Aorta (tissue), 5 donors: ENCODE measurements around the gene MILR1. TPM values are rescaled to one million over a fixed set of nuclear protein-coding genes. Genes with fewer than 3 reads are reported as not detected.
A peak's percentile ranks its signal among the peaks of the same experiment; 100 is the strongest.

Experiments used
- ATAC-seq: fragments of 200-7000 bp; cut with Tn5 transposase; one replicate; pipeline ENCODE4 v1.9.1; 2022; ENCODE audit warnings: moderate library complexity; ENCODE audit not compliant: low FRiP score
- DNase-seq, 2 donors: peaks; one replicate each; pipeline ENCODE4 v3.0.0-alpha.2; 2020
- H3K27ac ChIP-seq, 2 donors: one replicate each; pipeline ENCODE4 v1.5.1; 2013; ENCODE audit warnings: low read length in 2 of 2, mild to moderate bottlenecking in 2 of 2, moderate library complexity in 2 of 2, control low read depth in 1 of 2, inconsistent platforms in 1 of 2, low read depth in 1 of 2
- H3K27me3 ChIP-seq, 2 donors: one replicate each; pipeline ENCODE4 v1.6.1; 2013; ENCODE audit warnings: control low read depth in 1 of 2, low read length in 1 of 2, mild to moderate bottlenecking in 1 of 2, moderate library complexity in 1 of 2; ENCODE audit not compliant: insufficient read depth in 2 of 2, control insufficient read depth in 1 of 2
- H3K36me3 ChIP-seq, 2 donors: one replicate each; pipeline ENCODE4 v1.6.1; 2013; ENCODE audit warnings: control low read depth in 1 of 2, low read length in 1 of 2, mild to moderate bottlenecking in 1 of 2; ENCODE audit not compliant: insufficient read depth in 2 of 2, control insufficient read depth in 1 of 2
- H3K4me1 ChIP-seq, 2 donors: one replicate each; pipeline ENCODE4 v1.6.1; 2013; ENCODE audit warnings: low read length in 2 of 2, control low read depth in 1 of 2, mild to moderate bottlenecking in 1 of 2, moderate library complexity in 1 of 2; ENCODE audit not compliant: insufficient read depth in 2 of 2, control insufficient read depth in 1 of 2
- H3K4me3 ChIP-seq, 2 donors: one replicate each; pipeline ENCODE4 v1.5.1; 2013; ENCODE audit warnings: low read length in 2 of 2, control low read depth in 1 of 2, mild to moderate bottlenecking in 1 of 2
- H3K9me3 ChIP-seq: one replicate; pipeline ENCODE4 v1.6.1; 2013; ENCODE audit warnings: mild to moderate bottlenecking, low read length; ENCODE audit not compliant: control insufficient read depth
- WGBS, 2 donors: extraction: QIAGEN DNeasy Blood & Tissue Kit; methylation state at CpG; one replicate each; pipeline ENCODE4 v1.1.7; 2013; 5-methylcytosine and 5-hydroxymethylcytosine counted together
- intact Hi-C, 2 donors: fragments of 100-400 bp; cut with DNase I; formaldehyde crosslinking; loops; one replicate each; pipeline versions ENCODE4 v1.14.2 to v1.15.0; 2022
- long read RNA-seq, 2 donors: library from polyadenylated mRNA; unstranded; transcript quantifications; one replicate each; pipeline ENCODE4 v2.0.0, GENCODE V29; 2020 to 2021
- polyA plus RNA-seq, 2 donors: library from polyadenylated mRNA; stranded (reverse); fragments of 200-250 nt; gene quantifications; one replicate each; pipeline ENCODE4 v1.2.3, GENCODE V29; 2013
- total RNA-seq, 2 donors: library from RNA; stranded (reverse); fragmentation: NEBNext Ultra II Directional; extraction: Animal tissue kit (Norgen Biotek cat#: 25700); gene quantifications; one replicate each; pipeline ENCODE4 v1.2.1, GENCODE V29; 2021
- donor health status: healthy with polysubstance abuse.
- donor health status: Bipolar disorder and iron deficiency.
- donor health status: DM: no; HTN: no; CAD: no.
- donor health status: DM: no; HTN: no; CAD: no.
- donor health status: DM: yes; HTN: yes; CAD: no.

MILR1 gene, protein sequence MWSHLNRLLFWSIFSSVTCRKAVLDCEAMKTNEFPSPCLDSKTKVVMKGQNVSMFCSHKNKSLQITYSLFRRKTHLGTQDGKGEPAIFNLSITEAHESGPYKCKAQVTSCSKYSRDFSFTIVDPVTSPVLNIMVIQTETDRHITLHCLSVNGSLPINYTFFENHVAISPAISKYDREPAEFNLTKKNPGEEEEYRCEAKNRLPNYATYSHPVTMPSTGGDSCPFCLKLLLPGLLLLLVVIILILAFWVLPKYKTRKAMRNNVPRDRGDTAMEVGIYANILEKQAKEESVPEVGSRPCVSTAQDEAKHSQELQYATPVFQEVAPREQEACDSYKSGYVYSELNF
- 10 to 100 TPM; 13.0 to 29.8 TPM for total RNA-seq
- 10 to 100 TPM; 12.0 TPM for polyA plus RNA-seq
- long read RNA-seq, donor 1, transcript MILR1-206 (10 exons, 1,447 nt) = major isoform, 5 of 13 reads
- long read RNA-seq, donor 1, partial matches to known transcripts = 0 of 13 reads
- long read RNA-seq, donor 1, other reads (novel, unspliced or antisense) = 6 of 13 reads
- long read RNA-seq, donor 2, partial matches to known transcripts = 2 of 8 reads
- long read RNA-seq, donor 2, other reads (novel, unspliced or antisense) = 5 of 8 reads

DNA sequence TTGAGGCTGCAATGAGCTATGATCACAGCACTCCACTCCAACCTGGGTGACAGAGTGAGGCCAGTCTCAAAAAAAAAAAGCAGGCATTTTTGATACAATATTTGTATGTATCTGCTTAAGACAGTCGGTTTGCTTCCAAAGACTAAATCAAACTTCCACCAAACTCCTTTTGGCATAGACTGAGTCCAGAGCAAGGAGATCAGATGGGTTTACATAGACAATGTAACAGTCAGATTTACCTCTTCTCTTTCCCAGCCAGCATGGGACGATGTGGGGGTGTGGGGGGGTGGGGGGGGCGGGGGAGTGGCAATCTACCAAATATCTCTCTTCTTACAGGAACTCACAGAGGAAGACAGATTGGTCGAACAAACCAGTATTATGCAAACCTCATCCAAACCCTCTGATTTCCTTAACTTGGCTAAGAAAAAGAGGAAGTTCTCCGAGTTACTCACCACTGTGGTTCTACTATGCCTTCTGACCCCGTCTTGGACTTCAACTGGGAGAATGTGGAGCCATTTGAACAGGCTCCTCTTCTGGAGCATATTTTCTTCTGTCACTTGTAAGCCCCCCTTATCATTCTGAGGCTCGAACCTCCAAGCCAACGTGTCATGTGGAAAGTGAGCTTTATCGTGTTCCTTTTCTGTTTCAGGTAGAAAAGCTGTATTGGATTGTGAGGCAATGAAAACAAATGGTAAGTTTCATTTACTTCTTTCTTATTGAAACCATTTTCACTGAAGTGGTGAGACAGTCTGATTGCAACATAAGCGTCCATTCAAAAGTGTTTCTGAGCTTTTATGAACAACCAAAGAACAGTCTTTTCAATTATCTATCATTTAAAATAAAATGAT is at the start of gene MILR1:
TSS of gene MILR1 (plus strand) at position 451 of the 848 bp plus-strand sequence. CDS start at position 505, 54 bp downstream.
- Histone ChIP-seq H3K27ac (no peak within 1 kb of the TSS), H3K36me3 (no peaks in the 10 kb centered on the region), H3K4me1 (no peaks in the 10 kb centered on the region), H3K9me3 (no peaks in the 10 kb centered on the region), H3K4me3 (no peak within 1 kb of the TSS), H3K27me3 (no peaks in the 10 kb centered on the region)
- 39 to 49% methylated on average over 10 of the region's 10 CpGs for WGBS, 2 donors
- peak; percentile 92 for ATAC-seq
- no peak for DNase-seq
- intact Hi-C loops = no loop called here

DNA sequence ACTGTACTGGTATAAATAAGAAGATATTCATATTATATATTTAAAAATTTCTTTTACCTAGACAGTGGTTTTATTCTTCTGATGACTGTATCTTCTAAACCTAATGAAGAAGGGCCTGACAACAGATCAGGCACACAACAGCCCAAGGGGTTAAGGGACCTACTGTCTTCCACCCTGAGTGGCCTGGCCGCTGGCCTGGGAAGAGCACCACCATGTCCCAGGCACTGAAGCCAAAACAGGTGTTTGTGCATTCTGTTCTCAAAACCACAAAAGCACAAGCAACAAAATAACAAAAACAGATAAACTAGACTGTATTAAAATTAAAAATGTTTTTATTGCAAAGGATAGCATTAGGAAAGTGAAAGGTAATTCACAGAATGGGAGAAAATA is 49.2 kb upstream of the MILR1 start:
- intact Hi-C loops = no loop called here
- H3K9me3 ChIP-seq = no peaks in the 10 kb centered on the region
- no peak overlapping the region for H3K4me3 ChIP-seq
- no peaks in the 10 kb centered on the region for H3K27me3 ChIP-seq
- no peaks in the 10 kb centered on the region for H3K4me1 ChIP-seq
- H3K36me3 ChIP-seq = no peaks in the 10 kb centered on the region
- DNase-seq = no peak
- 97% methylated on average over 1 of the region's 1 CpG for WGBS, 2 donors
- ATAC-seq = no peak
- no peak overlapping the region for H3K27ac ChIP-seq

DNA sequence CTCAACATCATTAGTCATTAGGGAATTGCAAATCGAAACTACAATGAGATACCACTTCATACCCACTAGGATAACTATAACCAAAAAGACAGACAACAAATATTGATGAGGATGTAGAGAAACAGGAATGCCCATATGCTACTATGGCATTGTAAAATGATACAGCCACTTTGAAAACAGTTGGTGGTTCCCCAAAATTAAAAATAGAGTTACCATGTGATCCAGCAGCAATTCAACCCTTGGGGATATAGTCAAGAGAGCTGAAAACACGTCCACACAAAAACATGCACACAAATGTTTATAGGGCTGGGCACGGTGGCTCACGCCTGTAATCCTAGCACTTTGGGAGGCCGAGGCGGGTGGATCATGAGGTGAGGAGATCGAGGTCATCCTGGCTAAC is 48.3 kb upstream of the MILR1 start:
- H3K27ac ChIP-seq = no peak overlapping the region
- DNase-seq = peak in 1 of 2 donors; percentile 35
- H3K4me3 ChIP-seq = no peak overlapping the region
- WGBS, 2 donors = 76% methylated on average over 7 of the region's 7 CpGs
- no peaks in the 10 kb centered on the region for H3K36me3 ChIP-seq
- intact Hi-C loops = no loop called here
- H3K9me3 ChIP-seq = no peaks in the 10 kb centered on the region
- H3K4me1 ChIP-seq = no peaks in the 10 kb centered on the region
- H3K27me3 ChIP-seq = no peaks in the 10 kb centered on the region
- ATAC-seq = no peak

DNA sequence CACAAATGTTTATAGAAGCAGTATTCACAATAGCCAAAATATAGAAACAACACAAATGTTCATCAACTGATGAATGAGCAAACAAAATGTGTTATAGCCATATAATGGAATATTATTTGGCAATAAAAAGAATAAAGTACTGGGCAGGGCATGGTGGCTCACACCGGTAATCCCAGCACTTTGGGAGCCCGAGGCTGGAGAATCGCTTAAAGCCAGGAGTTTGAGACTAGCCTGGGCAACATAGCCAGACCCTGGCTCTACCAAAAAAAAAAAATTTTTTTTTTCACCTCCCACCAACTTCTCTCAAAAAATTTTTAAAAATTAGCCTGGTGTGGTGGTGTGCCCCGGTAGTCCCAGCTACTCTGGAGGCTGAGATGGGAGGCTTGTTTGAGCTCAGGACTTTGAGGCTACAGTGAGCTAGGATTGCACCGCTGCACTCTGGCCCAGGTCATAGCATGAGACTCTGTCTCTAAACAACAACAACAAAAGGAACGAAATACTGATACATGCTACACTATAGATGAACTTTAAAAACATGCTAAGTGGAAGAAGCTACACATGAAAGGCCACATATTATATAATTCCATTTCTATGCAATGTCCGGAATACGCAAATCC is 47.6 kb upstream of the MILR1 start:
- intact Hi-C loops = no loop called here
- Histone ChIP-seq H3K4me1 (no peaks in the 10 kb centered on the region), H3K4me3 (no peak overlapping the region), H3K36me3 (no peaks in the 10 kb centered on the region), H3K27ac (no peak overlapping the region), H3K27me3 (no peaks in the 10 kb centered on the region), H3K9me3 (no peaks in the 10 kb centered on the region)
- 85 to 86% methylated on average over 8 of the region's 8 CpGs for WGBS, 2 donors
- ATAC-seq (no peak), DNase-seq (peak in 1 of 2 donors; percentile 25)

DNA sequence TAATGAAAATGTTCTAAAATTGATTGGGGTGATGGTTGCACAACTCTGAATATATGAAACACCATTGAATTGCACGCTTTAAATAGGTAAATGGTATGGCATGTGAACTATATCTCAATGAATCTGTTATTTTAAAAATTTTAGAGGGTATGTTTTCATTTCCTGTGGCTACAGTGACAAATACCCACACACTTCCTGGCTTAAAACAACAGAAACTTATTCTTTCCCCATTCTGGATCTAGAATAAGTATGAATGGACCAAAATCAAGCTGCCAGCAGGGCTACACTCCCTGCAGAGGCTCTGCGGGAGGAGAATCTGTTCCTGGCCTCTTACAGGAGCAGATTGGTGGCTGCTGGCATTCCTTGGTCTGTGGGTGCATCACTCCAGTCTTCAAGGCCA is 47.0 kb upstream of the MILR1 start:
- Histone ChIP-seq H3K36me3 (no peaks in the 10 kb centered on the region), H3K9me3 (no peaks in the 10 kb centered on the region), H3K4me3 (no peak overlapping the region), H3K4me1 (no peaks in the 10 kb centered on the region), H3K27ac (no peak overlapping the region), H3K27me3 (no peaks in the 10 kb centered on the region)
- DNase-seq (no peak), ATAC-seq (no peak)
- intact Hi-C loops = no loop called here
- WGBS, 2 donors = 89 to 91% methylated on average over 2 of the region's 2 CpGs

DNA sequence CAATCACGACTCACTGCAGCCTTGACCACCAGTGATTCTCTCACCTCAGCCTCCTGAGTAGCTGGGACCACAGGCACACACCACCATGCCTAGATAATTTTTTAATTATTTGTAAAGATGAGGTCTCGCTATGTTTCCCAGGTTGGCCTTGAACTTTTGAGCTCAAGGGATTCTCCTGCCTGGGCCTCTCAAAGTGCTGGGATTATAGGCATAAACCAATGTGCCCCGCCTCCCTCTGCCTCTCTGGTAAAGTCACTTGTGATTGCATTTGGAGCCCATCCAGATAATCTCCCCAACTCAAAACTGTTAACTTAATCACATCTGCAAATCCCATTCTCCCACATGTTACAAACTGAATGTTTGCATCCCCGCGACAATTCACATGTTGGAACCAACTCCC is 46.4 kb upstream of the MILR1 start:
- no peak for ATAC-seq
- no peaks in the 10 kb centered on the region for H3K4me1 ChIP-seq
- DNase-seq = peak in 1 of 2 donors; percentile 25
- no peaks in the 10 kb centered on the region for H3K9me3 ChIP-seq
- 96 to 98% methylated on average over 5 of the region's 5 CpGs for WGBS, 2 donors
- intact Hi-C loops = no loop called here
- no peak overlapping the region for H3K4me3 ChIP-seq
- H3K27me3 ChIP-seq = no peaks in the 10 kb centered on the region
- no peak overlapping the region for H3K27ac ChIP-seq
- H3K36me3 ChIP-seq = no peaks in the 10 kb centered on the region

DNA sequence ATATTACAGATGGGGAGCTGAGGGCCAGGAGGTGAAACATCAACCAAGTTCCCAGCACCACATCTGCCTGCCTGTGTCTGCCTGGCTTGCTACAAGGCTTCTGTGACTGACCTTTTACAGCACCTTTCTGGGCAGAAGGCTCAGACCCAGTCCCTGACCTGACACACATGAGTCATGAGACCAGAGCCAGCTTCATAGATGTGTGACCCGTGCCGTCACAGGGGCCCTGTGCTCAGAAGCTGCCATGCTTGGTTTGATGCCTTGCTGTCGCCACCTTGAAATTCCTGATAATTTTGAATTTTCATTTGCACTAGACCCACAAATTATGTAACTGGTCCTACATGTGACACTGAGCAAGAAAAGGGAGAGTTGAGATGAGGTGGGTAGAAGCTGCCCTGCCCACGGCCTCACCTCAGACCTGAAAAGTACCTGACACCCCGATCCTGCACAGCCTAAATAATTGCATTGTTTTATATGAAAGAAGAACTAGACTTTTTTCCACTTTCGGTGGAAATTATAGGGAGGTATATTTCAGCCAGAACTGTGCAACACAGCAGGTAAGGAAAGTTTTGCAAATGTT is 44.9 kb upstream of the MILR1 start:
- no peak overlapping the region for H3K4me3 ChIP-seq
- DNase-seq (no peak), ATAC-seq (no peak)
- H3K9me3 ChIP-seq = no peaks in the 10 kb centered on the region
- WGBS, 2 donors = 92 to 94% methylated on average over 6 of the region's 6 CpGs
- no peak overlapping the region for H3K27ac ChIP-seq
- H3K27me3 ChIP-seq = no peaks in the 10 kb centered on the region
- no peaks in the 10 kb centered on the region for H3K36me3 ChIP-seq
- intact Hi-C loops = no loop called here
- H3K4me1 ChIP-seq = no peaks in the 10 kb centered on the region
